NCI-H82 treated with DMSO at 0.1 percent for 48 hours (cell line): ENCODE data around the gene SLC4A1AP.
"Not testable (repeated sequence)": the region's sequence is repeated elsewhere in the genome, so short reads cannot be mapped to it uniquely, and the experiment has no call there.

Experiments used
- DNase-seq: peaks from one replicate; lab custom pipeline; 2025; ENCODE audit not compliant: unreplicated experiment; lab: John Stamatoyannopoulos, UW

SLC4A1AP gene

DNA sequence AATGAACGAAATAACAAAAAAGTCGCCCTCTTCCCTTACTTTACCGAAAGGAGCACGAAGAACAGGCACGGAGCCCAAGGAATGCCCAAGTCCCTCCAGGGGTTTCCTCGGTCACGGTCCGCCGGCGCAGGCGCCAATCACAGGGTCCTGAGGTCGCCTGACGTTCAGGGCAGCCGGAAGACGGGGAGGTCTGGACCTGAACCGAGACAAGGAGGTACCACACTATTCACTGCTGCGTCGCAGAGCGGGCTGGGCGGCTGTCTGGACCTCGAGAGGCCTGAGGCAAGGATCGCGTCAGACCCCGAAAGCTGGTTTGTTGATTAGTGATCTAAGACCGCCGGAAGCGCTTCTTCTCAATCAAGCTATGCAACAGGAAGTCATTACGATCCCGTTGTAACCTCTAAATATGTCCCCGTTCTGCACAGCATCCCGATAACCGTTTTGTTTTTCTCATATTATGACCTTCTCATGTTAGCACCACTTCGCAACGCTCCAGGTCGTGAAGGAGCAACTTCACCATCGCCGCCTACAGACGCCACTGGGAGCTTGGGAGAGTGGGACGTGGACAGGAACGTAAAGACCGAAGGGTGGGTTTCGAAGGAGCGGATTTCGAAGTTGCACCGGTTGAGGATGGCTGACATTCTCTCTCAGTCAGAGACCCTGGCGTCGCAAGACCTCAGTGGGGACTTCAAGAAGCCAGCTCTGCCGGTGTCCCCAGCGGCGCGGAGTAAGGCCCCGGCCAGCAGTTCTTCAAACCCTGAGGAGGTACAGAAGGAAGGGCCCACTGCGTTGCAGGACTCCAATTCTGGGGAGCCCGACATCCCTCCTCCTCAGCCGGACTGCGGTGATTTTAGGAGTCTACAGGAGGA is at the start of gene SLC4A1AP, which contains the start of gene SUPT7L:
Gene SLC4A1AP (plus strand): TSS at position 605 of the 869 bp plus-strand sequence. CDS start 26 bp downstream, at position 631.
Gene SUPT7L (minus strand): TSS at position 330 of the 869 bp plus-strand sequence. CDS start 1,422 bp downstream, outside the sequence.
- DNase-seq = peak; percentile 80

GRCh38 chr2:27613985-27614384 is 49.7 kb upstream of the SLC4A1AP start:
- DNase-seq = no peak

DNA sequence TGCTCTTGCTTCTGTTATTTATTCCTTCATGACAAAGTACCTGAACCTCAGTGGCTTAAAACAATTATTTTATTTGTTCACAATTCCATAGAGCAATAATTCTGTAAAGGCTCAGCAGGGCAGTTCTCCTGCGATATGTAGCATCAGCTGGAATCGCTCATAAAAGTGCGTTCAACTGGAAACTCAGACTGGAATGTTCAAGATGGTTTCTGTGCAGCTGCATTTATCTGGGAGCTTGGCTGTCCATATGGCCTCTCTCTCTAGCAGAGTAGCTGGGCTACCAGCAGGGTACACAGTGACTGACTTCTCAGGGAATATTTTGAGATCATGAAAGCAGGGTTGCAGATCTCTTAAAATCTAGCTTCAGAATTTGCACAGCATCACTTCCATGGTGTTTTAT is 48.4 kb upstream of the SLC4A1AP start:
- no peak for DNase-seq

DNA sequence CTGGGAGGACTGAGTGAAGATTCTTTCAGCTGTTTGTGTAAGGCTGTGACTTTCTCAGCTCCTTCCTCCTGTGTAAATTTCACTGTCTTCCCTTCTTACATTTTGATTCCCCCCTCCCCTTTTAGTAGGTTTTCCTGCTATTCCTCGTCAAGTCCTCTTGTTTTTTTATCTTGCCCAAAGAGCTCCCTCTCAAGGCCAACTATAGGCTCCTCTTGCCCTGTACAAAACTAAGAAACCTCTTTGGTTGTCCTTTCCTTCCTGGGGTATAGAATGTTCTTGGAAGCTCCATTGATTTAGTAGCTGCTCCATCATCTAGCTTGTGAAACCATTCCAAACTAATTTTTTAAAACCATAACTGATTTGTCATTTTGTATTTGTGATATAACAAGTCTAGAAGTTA is 42.2 kb upstream of the SLC4A1AP start:
- no peak for DNase-seq

- DNase-seq = no peak
These were observed 40.7 kb upstream of the SLC4A1AP start for GRCh38 chr2:27622921-27623384.

GRCh38 chr2:27624943-27625342 is 38.7 kb upstream of the SLC4A1AP start:
- no peak for DNase-seq

DNA sequence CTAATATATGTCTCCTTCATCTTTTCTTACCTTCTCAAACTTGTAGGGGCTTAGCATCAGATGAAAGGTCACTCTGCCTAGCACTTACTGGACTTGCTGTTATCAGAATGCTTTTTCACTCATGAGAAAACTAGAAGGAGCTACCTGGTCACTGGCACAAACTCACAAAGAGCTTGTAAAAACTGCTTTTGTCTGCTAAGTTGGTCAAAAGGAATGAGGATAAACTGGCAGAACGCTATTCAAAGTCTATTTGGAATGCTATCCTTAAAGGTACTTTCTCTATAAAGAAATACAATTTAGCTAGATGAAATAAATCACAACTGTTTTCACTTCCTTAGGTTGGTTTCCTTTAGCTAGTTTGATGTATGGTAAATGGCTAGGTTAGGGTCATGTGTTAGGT is 37.4 kb upstream of the SLC4A1AP start:
- DNase-seq = not testable (repeated sequence)

GRCh38 chr2:27626921-27627320 is 36.8 kb upstream of the SLC4A1AP start:
- peak; percentile 58 for DNase-seq

GRCh38 chr2:27627963-27628766 is 35.5 kb upstream of the SLC4A1AP start:
- DNase-seq = no peak

DNA sequence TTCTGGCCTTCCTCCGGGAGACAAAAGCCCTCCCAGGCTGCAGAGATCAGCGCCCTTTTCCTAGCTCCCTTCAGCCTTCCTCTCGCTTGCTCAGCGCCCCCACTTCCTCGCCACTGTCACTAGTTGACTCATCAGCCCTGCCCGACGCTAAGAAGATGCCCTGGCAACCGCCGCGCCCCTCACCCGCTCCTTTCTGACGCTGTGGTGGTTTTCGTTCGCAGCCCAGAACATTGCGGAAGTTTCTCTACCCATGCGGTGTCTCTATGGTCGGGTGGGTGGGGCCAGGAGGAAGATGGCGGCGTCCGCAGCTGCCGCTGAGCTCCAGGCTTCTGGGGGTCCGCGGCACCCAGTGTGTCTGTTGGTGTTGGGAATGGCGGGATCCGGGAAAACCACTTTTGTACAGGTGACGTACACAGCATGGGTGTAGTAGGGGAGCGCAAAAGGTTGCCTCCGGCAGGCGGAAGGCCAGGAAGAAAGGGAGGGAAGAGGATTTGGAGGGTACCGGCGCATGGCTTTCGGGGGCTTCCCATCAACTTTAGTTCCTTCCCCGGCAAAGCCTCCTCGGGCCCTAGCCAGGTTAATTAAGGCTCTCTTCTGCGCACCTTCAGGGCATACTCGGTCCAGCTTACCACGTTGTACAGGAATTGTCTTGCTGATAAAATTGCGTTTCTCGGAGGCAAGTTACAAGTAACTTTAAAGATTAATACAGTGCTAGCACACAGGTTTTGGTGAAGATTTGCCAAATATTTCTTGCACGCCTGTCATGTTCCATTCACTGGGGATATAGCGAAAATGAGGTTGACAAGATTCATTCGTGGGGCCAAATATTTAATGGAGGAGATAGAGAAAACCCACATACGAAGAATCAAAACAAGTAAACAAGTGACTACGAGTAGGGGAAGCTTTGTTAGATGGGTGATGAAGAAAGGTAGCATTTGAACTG is 34.7 kb upstream of the SLC4A1AP start, which contains the start of the genes CCDC121 and GPN1:
Gene CCDC121 (minus strand): TSS at position 246 of the 943 bp plus-strand sequence. CDS start 1,213 bp downstream, outside the sequence.
Gene GPN1 (plus strand): TSS at position 284 of the 943 bp plus-strand sequence. CDS start 9 bp downstream, at position 293.
- peak; percentile 63 for DNase-seq

GRCh38 chr2:27630257-27630656 is 33.4 kb upstream of the SLC4A1AP start:
- not testable (repeated sequence) for DNase-seq

GRCh38 chr2:27634291-27634690 is 29.4 kb upstream of the SLC4A1AP start:
- DNase-seq = no peak

DNA sequence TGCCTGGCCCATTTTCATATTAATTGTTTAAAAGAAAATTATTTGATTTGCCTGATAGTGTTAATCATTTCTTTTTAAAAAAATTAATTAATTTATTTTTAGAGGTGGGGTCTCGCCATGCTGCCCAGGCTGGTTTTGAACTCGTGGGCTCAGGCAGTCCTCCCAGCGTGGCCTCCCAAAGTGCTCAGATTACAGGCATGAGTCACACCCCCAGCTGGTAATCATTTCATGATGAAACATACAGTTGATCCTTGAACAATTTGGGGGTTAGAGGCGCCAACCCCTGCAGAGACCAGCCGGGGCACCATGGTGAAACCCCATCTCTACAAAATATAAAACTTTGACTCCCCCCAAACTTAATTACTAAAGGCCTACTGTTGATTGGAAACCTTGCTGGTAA is 26.9 kb upstream of the SLC4A1AP start:
- DNase-seq = no peak

GRCh38 chr2:27638037-27638637 is 25.6 kb upstream of the SLC4A1AP start:
- no peak for DNase-seq

- DNase-seq = no peak
These were observed 25.0 kb upstream of the SLC4A1AP start for GRCh38 chr2:27638709-27639108.

GRCh38 chr2:27640722-27641245 is 22.9 kb upstream of the SLC4A1AP start:
- DNase-seq = no peak

DNA sequence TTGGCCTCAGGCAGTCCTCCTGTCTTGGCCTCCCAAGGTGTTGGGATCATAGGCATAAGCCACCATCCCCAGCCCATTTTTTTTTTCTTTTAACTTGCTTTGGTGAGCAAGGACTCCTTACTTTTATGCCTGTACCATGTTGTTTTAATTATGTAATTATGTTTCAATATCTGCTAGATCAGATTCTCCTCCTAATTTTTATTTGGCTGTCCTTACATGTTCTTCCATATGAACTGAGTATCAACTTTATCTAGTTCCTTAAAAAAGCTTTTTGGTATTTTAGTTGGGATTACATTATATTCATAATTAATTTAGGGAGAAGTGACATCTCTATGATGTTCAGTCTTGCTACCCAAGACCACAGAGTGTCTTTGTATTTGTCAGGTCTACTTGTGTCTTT is 18.5 kb upstream of the SLC4A1AP start:
- no peak for DNase-seq

- DNase-seq = no peak
These were observed 16.4 kb upstream of the SLC4A1AP start for GRCh38 chr2:27647289-27647688.

DNA sequence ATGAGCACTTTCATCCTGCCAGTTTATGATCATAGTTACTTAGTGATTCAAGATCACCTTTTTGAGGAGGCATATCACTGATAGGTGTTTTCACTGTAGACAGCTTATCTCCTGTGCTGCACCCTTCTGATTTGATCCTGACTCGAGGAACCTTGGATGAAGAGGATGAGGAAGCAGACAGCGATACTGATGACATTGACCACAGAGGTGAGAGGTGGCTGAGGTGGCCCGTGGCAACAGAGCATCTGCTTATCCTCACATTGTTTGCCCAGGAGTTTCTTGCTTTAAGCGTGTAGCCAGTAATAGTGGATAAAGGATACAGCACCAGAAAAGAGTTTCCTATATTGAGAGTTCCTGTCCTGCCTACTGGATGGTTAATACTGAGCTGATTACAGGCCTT is 16.0 kb upstream of the SLC4A1AP start:
- DNase-seq = no peak

DNA sequence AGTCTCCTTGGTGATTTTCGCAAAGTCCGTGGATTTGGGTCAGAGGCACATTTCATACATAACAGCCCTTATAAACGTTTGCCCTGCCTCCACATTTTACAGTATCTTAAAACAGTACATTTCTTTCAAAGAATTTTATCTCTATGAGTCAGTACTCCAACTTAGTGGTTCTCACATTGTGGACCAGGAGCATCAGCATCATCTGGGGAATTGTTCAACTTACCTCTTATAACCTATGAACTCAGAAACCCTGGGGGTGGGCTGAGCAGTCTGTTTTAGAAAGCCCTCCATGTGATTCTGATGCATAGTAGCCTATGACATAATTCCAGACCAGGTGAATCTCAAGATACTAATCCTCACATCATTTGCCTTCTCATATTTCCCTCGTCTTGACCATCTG is 12.6 kb upstream of the SLC4A1AP start:
- DNase-seq = peak; percentile 39
